HG02623 (cell line): ENCODE measurements around the gene XPNPEP2.
"Not testable (repeated sequence)": the region's sequence is repeated elsewhere in the genome, so short reads cannot be mapped to it uniquely, and the experiment has no call there.

ENCODE experiments used
- ATAC-seq: cut with Tn5 transposase; IDR thresholded peaks from one replicate; pipeline ENCODE4 v1.9.1; 2021; ENCODE audit warnings: moderate library complexity; ENCODE audit not compliant: unreplicated experiment

XPNPEP2 gene

GRCh38 chrX:129719268-129719667, 19.5 kb upstream of the XPNPEP2 start:
- ATAC-seq: no peak

- ATAC-seq: no peak
Measured at GRCh38 chrX:129719931-129720530, 18.7 kb upstream of the XPNPEP2 start.

GRCh38 chrX:129720741-129721140, 18.0 kb upstream of the XPNPEP2 start:
- no peak for ATAC-seq

GRCh38 chrX:129721414-129721813, 17.4 kb upstream of the XPNPEP2 start:
- no peak for ATAC-seq

- ATAC-seq: no peak
Measured at GRCh38 chrX:129721870-129722269, 16.9 kb upstream of the XPNPEP2 start.

- ATAC-seq: no peak
Measured at GRCh38 chrX:129723511-129723910, 15.3 kb upstream of the XPNPEP2 start.

- no peak for ATAC-seq
Measured at GRCh38 chrX:129724754-129725153, 14.0 kb upstream of the XPNPEP2 start.

- no peak for ATAC-seq
Measured at GRCh38 chrX:129726307-129727111, 12.3 kb upstream of the XPNPEP2 start.

GRCh38 chrX:129728061-129728460, 10.7 kb upstream of the XPNPEP2 start:
- ATAC-seq: no peak

- no peak for ATAC-seq
Measured at GRCh38 chrX:129731228-129731627, 7.6 kb upstream of the XPNPEP2 start.

GRCh38 chrX:129732857-129733256, 5.9 kb upstream of the XPNPEP2 start:
- ATAC-seq: no peak

- ATAC-seq: no peak
Measured at GRCh38 chrX:129733335-129733734, 5.4 kb upstream of the XPNPEP2 start.

- no peak for ATAC-seq
Measured at GRCh38 chrX:129736491-129736890, 2.3 kb upstream of the XPNPEP2 start.

- no peak for ATAC-seq
Measured at GRCh38 chrX:129737916-129738315, 863 bp upstream of the XPNPEP2 start.

GRCh38 chrX:129739578-129739977, 799 bp downstream of the XPNPEP2 start:
- no peak for ATAC-seq

GRCh38 chrX:129741880-129742758, 3.3 kb downstream of the XPNPEP2 start:
- no peak for ATAC-seq

GRCh38 chrX:129742759-129743152, 4.0 kb downstream of the XPNPEP2 start:
- not testable (repeated sequence) for ATAC-seq

GRCh38 chrX:129743821-129744220, 5.0 kb downstream of the XPNPEP2 start:
- ATAC-seq: no peak

- no peak for ATAC-seq
Measured at GRCh38 chrX:129744861-129745321, 6.1 kb downstream of the XPNPEP2 start.

GRCh38 chrX:129746557-129747470, 8.0 kb downstream of the XPNPEP2 start:
- ATAC-seq: no peak
